HG02938 (cell line): ENCODE measurements around the gene PUS10.
"Not testable (repeated sequence)": the region's sequence is repeated elsewhere in the genome, so short reads cannot be mapped to it uniquely, and the experiment has no call there.

Experiments
- ATAC-seq: cut with Tn5 transposase; IDR thresholded peaks from one replicate; pipeline ENCODE4 v1.9.1; 2021; ENCODE audit warnings: mild to moderate bottlenecking, moderate library complexity; ENCODE audit not compliant: unreplicated experiment

The PUS10 gene

GRCh38 chr2:61017556-61018317 lies at the start of gene PUS10, which contains the start of gene PEX13:
PUS10 (minus strand) TSS chr2:61018255; CDS start chr2:61011890, 6,365 bp downstream.
PEX13 (plus strand) TSS chr2:61017720; CDS start chr2:61017760, 40 bp downstream.
- peak; percentile 69 for ATAC-seq

GRCh38 chr2:61065714-61066709 lies 48.0 kb upstream of the PUS10 start, which contains the start of gene SANBR:
SANBR (plus strand) TSS chr2:61065871; CDS start chr2:61070351, 4,480 bp downstream.
- ATAC-seq: peak; percentile 91

GRCh38 chr2:61059382-61059781 lies 41.3 kb upstream of the PUS10 start:
- ATAC-seq: no peak

- ATAC-seq: no peak
Observed at GRCh38 chr2:61057562-61057961, 39.5 kb upstream of the PUS10 start.

- no peak for ATAC-seq
Observed at GRCh38 chr2:61055557-61055956, 37.5 kb upstream of the PUS10 start.

- no peak for ATAC-seq
Observed at GRCh38 chr2:61045999-61046398, 27.9 kb upstream of the PUS10 start.

- no peak for ATAC-seq
Observed at GRCh38 chr2:61045226-61045625, 27.2 kb upstream of the PUS10 start.

GRCh38 chr2:61044636-61045035 lies 26.6 kb upstream of the PUS10 start:
- ATAC-seq: no peak

- ATAC-seq: no peak
Observed at GRCh38 chr2:61042807-61043206, 24.8 kb upstream of the PUS10 start.

GRCh38 chr2:61036643-61037042 lies 18.6 kb upstream of the PUS10 start:
- ATAC-seq: not testable (repeated sequence)

- not testable (repeated sequence) for ATAC-seq
Observed at GRCh38 chr2:61034592-61034991, 16.5 kb upstream of the PUS10 start.

- no peak for ATAC-seq
Observed at GRCh38 chr2:61029533-61029932, 11.5 kb upstream of the PUS10 start.

- no peak for ATAC-seq
Observed at GRCh38 chr2:61023670-61024069, 5.6 kb upstream of the PUS10 start.

GRCh38 chr2:61021228-61021660 lies 3.2 kb upstream of the PUS10 start:
- no peak for ATAC-seq

GRCh38 chr2:61018798-61019197 lies 743 bp upstream of the PUS10 start:
- no peak for ATAC-seq

- no peak for ATAC-seq
Observed at GRCh38 chr2:61018318-61018755, 282 bp upstream of the PUS10 start.

GRCh38 chr2:61017003-61017555 lies 976 bp downstream of the PUS10 start:
- peak; percentile 50 for ATAC-seq

GRCh38 chr2:61016392-61017002 lies 1.6 kb downstream of the PUS10 start:
- peak; percentile 18 for ATAC-seq

- ATAC-seq: no peak
Observed at GRCh38 chr2:61015976-61016375, 2.1 kb downstream of the PUS10 start.

- no peak for ATAC-seq
Observed at GRCh38 chr2:61014763-61015162, 3.3 kb downstream of the PUS10 start.

GRCh38 chr2:61013382-61013781 lies 4.7 kb downstream of the PUS10 start:
- no peak for ATAC-seq
